GM21423 (cell line): Measurements from ENCODE around the gene PAMR1.

Experiments used
- ATAC-seq: cut with Tn5 transposase; IDR thresholded peaks from one replicate; pipeline ENCODE4 v1.9.1; 2021; ENCODE audit warnings: mild to moderate bottlenecking, moderate library complexity; ENCODE audit not compliant: unreplicated experiment

PAMR1 gene

GRCh38 chr11:35461917-35462538 is 63.4 kb downstream of the PAMR1 start:
- no peak for ATAC-seq

DNA sequence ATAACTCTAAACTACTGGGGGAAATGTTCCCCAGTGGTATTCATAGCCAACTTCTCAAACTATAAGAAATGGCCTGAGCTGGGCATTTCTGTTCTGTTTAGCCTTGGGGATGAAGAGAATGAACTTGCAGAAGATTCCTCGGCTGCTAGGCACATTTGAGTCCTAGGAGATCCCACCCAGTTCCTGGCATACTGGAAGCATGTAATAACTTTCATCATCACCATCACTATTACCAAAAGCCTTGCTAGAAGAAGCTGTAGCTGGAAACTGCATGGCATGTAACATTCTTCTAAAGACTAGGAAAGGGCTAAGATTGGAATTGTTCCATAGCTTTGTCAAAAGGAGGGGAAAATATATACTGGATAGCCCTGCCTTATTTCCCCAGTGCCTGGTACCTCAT is 65.9 kb downstream of the PAMR1 start:
- no peak for ATAC-seq

DNA sequence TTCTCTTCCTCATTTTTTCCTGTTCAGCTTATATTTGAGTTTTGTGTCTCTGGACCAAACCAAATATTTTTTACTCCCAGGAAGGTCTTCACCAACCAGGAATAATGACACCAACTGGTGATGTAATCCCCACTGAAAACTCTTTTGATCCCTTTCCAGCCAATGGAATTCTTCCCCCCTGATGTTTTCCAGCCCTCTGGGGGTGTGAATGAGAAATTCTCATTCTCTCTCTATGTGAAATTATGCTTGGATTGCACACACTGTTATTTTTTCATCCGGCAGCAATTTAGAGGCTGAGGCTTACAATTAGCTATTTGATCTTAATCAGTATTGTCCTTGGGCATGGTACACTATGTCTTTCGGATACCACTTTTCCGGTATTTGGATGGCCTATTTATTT is 66.6 kb downstream of the PAMR1 start:
- no peak for ATAC-seq

- no peak for ATAC-seq
Observed at GRCh38 chr11:35454362-35454761, 71.1 kb downstream of the PAMR1 start.

DNA sequence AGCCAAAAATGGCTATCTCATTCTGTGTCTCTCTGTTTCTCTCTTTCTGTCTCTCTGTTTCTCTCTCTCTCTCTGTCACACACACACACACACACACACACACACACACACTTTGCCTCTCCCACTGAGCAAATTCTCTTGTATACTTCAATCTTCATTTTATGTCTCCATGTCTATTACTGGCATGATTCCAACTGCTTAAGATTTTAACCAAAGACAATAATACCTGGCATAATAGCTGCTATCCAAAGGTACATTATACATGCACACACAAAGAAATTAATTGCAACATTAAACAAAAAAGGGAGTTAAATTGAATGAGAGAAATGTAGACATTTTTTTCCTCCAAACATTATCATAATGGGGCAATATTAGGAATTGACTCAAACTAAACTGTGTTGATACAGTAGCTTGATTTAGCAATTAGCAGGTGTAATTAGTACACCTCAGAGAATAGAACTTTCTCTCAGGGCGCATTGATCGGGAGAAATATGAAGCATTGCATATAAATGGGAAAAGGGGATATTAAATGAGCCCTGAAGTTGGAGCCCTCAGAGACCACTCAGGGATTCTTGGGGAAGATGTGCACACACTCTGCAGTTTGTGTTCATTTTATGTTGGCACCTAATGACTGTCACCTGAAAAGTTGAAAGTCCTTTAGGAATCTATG is 88.7 kb downstream of the PAMR1 start:
- no peak for ATAC-seq

GRCh38 chr11:35433588-35433987 is 91.8 kb downstream of the PAMR1 start:
- no peak for ATAC-seq

GRCh38 chr11:35432464-35432863 is 93.0 kb downstream of the PAMR1 start:
- ATAC-seq = no peak

DNA sequence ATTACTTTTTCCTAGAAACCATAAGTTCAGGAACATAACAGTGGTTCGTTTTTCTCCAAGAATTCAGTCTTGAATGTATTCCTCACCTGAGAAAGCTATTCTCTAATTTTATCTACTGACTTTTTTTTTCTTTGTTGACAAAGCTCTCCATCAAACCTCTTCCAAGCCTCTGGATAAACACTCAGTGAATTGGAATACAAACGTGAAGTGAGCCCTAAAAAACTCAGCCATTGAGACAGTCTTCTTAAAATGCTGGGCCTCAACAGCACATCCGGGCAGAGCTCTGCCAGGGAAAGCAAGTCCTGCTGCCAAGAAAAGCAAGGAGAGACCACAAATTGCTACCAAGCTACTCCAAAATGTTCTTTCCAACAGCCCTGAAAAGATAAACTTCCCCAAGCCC is 98.3 kb downstream of the PAMR1 start:
- no peak for ATAC-seq

DNA sequence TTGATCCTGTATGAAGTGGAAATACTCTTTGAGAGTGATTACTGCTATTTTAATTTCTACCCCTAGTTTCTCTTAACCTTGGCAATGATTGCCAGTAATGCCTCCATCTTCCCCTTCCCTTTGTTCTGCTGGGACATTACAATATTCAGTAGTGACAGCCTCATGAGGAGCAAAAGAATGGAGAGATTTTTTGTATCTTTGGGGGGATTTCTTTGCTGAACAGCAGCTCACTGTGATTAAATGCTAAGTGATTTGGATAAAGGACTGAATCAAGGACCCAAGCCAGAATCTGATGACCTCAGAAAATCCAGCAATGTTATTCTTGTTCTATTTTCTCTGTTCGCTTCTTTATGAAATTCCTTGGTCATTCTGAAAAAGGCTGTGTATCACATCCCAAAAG is 99.1 kb downstream of the PAMR1 start:
- ATAC-seq = no peak

DNA sequence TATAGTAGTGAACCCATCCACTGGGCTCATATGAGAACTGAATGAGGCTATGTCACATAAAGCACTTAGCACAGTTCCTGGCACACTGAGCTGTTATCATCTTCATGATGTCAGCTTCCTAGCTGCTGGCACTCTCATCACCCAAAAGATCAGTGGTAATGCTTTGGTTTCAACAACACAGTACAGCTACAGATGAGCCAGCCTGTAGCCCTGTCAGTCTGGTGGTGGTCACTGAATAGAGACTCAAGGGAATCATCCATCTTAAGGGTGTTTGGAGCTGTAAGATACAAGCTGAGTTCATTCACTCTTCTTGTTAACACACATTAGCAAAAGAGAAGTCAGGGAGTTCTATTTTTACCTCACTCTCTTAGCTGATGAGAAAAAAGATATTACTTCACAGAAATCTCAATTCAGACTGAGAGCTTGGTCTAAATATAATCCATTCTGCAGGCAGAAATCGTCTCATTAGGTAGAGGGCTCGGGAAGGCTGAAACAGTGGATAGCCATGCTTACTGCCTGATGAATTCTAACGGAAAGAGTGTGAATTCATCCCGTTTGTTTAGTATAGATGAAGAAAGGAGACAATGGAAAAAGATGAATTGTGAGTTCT is 99.7 kb downstream of the PAMR1 start:
- ATAC-seq = no peak

DNA sequence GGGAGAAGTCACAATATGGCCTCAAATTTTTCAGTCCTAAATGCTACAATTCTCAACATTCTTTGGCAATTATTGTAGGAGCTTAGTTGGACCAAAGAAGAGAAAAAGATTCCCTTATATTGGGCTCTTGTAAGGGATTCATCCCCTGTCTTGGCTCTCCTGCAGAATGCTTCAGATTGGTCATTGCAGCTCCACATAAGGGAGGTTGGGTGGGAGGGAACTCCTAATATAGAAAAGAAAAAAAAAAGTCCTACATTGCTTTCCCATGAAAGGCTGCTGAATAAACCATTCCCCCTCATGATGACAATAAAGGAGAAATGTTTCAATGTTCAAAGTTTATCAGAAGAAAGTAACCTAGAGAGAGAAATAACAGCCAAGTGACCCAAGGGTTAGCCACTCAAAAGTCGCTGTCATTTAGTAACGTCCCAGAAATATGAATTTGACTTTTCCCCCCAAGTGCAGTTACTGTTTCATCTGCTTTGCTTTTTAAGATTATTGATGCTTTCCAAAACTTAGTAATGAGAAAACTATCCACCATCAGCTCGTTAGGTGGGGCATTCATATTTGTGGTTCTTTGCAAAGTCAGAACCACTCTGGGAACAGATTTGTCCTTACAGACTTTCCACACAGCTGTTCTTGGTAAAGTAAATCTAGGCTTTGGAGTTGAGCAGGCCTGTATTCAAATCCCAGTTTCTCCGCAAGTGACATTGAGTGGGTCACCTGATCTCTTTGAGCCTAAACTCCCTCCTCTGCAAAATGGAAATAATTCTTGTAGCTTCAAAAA is 101.1 kb downstream of the PAMR1 start:
- ATAC-seq = no peak

DNA sequence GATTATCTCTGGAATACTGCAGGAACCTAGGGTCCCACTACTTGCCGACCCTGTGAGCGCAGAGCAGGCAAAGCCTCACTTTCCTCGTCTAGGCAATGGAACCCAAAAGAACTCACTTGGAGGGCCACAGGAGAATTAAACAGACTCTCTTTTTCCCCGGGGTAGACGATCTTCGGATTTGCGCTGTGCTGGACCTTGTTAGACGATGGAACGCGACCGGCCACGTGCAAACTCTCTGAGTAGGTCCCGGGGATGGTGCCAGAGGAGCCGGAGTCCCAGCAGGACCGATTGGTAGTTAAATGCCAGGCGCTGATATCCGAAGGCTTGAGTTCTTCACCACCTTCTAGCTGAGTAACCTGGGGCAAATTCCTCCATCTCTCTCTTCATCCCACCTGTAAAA is 105.0 kb downstream of the PAMR1 start:
- no peak for ATAC-seq

DNA sequence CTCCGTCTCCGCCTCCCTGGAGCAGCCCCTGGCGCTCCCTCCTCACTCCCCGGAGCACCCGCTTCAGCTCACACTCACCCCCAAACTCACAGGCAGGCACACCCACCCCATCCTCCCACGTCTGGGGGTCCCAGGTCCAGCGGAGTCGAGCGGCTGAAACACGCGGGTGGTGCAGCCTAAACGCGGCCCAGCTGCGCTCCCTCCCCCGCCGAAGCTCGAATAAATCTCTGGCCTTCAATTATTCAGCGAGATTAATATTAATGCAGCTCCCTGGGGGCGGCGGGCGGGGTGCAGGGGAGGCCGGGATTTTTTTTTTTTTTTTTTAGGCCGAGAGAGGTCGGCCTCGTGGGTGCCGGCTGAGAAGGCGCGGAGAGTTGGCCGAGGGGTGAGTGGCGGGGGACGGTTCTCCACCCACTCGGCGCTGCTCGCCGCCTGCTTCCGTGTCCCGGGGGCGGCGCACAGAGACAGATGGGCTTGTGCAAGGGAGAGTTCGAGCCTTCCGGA is 105.5 kb downstream of the PAMR1 start:
- ATAC-seq = no peak

GRCh38 chr11:35419184-35419829 is 106.1 kb downstream of the PAMR1 start, which contains the start of gene SLC1A2:
Gene SLC1A2 (minus strand): TSS chr11:35419558. CDS start chr11:35418966, 592 bp downstream.
- ATAC-seq = no peak

GRCh38 chr11:35418282-35419183 is 106.9 kb downstream of the PAMR1 start:
- no peak for ATAC-seq

GRCh38 chr11:35415487-35415886 is 109.9 kb downstream of the PAMR1 start:
- ATAC-seq = no peak

- no peak for ATAC-seq
Observed at GRCh38 chr11:35414776-35415175, 110.6 kb downstream of the PAMR1 start.

- no peak for ATAC-seq
Observed at GRCh38 chr11:35414311-35414710, 111.1 kb downstream of the PAMR1 start.

DNA sequence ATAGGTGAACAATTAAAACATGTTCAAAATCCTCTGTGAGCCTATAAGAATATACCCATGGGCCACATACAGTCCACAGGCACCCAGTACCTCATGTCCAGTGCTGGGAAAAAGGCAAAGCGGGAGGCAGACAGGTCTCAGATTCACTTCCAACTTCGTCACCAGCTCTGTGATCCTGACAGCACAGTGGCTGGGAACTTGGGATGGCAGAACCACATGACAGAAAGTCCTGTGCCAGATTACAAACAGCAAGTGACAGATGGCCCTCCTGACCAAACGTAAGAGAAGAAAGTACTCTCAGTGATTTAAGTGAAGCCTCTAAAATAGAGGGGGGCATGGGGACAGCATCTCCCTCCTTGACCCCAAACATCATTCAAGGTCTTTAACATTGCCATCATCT is 111.8 kb downstream of the PAMR1 start:
- ATAC-seq = no peak

GRCh38 chr11:35412285-35412684 is 113.1 kb downstream of the PAMR1 start:
- no peak for ATAC-seq
